ENCODE results near the gene LPP. TPM values are rescaled to one million over a fixed set of nuclear protein-coding genes. Genes with fewer than 3 reads are reported as not detected.

The LPP gene
- total RNA-seq, 3 donors from 2014 or later (not counting 1 experiment from before 2014, with no cell fraction given) = 137 to 163 (median 149) TPM

- no peak for TF ChIP-seq CTCF (IDR thresholded peaks at IDR 0.05)
- Mint-ChIP-seq H3K27ac (no peak overlapping the region), H3K4me3 (no peak overlapping the region), H3K9me3 (no peaks in the 10 kb centered on the region), H3K27me3 (ENCODE audit: low read depth in 2 of 2) (no peaks in the 10 kb centered on the region), H3K36me3 (no peaks in the 10 kb centered on the region), H3K4me1 (peaks cover 11 to 18% of the 10 kb centered on the region in 2 donors)
- no peaks in the 10 kb centered on the region for H3K36me3 ChIP-seq (ENCODE audit: control insufficient read depth, insufficient read depth, low read length)
- no peak overlapping the region for H3K27ac ChIP-seq (ENCODE audit: low read length)
- no peak overlapping the region for H3K4me3 ChIP-seq (ENCODE audit: low read length)
- no peaks in the 10 kb centered on the region for H3K9me3 ChIP-seq (ENCODE audit: control insufficient read depth, insufficient read depth, low read length)
- WGBS (ENCODE audit: insufficient coverage) = 91% methylated on average over 2 of the region's 2 CpGs
- no peak for ATAC-seq
- H3K27me3 ChIP-seq (ENCODE audit: control insufficient read depth, insufficient read depth, low read length) = no peaks in the 10 kb centered on the region
- intact Hi-C loops (cut with micrococcal nuclease) = no loop called here
- no peaks in the 10 kb centered on the region for H3K4me1 ChIP-seq (ENCODE audit: control insufficient read depth, insufficient read depth, low read length)
- DNase-seq = no peak
These were observed 632.5 kb downstream of the LPP start for GRCh38 chr3:188786424-188786823.

- H3K27ac Mint-ChIP-seq = no peak overlapping the region
These were observed 634.7 kb downstream of the LPP start for GRCh38 chr3:188788621-188789081.

GRCh38 chr3:188789251-188789650, 635.3 kb downstream of the LPP start:
- no peaks in the 10 kb centered on the region for H3K9me3 Mint-ChIP-seq
- H3K9me3 ChIP-seq (ENCODE audit: control insufficient read depth, insufficient read depth, low read length) = no peaks in the 10 kb centered on the region
- H3K27me3 ChIP-seq (ENCODE audit: control insufficient read depth, insufficient read depth, low read length) = no peaks in the 10 kb centered on the region
- H3K36me3 Mint-ChIP-seq = no peaks in the 10 kb centered on the region
- no peak overlapping the region for H3K4me3 Mint-ChIP-seq
- intact Hi-C loops (cut with micrococcal nuclease) = no loop called here
- no peak overlapping the region for H3K4me3 ChIP-seq (ENCODE audit: low read length)
- H3K27me3 Mint-ChIP-seq (ENCODE audit: low read depth in 2 of 2) = no peaks in the 10 kb centered on the region
- H3K27ac Mint-ChIP-seq = no peak overlapping the region
- WGBS (ENCODE audit: insufficient coverage) = 92% methylated on average over 4 of the region's 4 CpGs
- no peaks in the 10 kb centered on the region for H3K36me3 ChIP-seq (ENCODE audit: control insufficient read depth, insufficient read depth, low read length)
- no peak overlapping the region for H3K27ac ChIP-seq (ENCODE audit: low read length)
- DNase-seq (no peak), ATAC-seq (no peak)
- TF ChIP-seq CTCF (IDR thresholded peaks at IDR 0.05) = no peak
- H3K4me1 ChIP-seq (ENCODE audit: control insufficient read depth, insufficient read depth, low read length) = no peaks in the 10 kb centered on the region
- peaks cover 0 to 23% of the 10 kb centered on the region in 2 donors for H3K4me1 Mint-ChIP-seq

More at GRCh38 chr3:188788621-188789081, 634.7 kb downstream of the LPP start:
- Histone ChIP-seq H3K27me3 (ENCODE audit: control insufficient read depth, insufficient read depth, low read length) (no peaks in the 10 kb centered on the region), H3K27ac (ENCODE audit: low read length) (no peak overlapping the region), H3K4me1 (ENCODE audit: control insufficient read depth, insufficient read depth, low read length) (no peaks in the 10 kb centered on the region), H3K4me3 (ENCODE audit: low read length) (no peak overlapping the region), H3K36me3 (ENCODE audit: control insufficient read depth, insufficient read depth, low read length) (no peaks in the 10 kb centered on the region), H3K9me3 (ENCODE audit: control insufficient read depth, insufficient read depth, low read length) (no peaks in the 10 kb centered on the region)
- H3K4me1 Mint-ChIP-seq = peaks cover 0 to 23% of the 10 kb centered on the region in 2 donors
- DNase-seq (peak in 1 of 2 donors; percentile 64), ATAC-seq (peak; percentile 43 to 61 (median 57))
- H3K4me3 Mint-ChIP-seq = no peak overlapping the region
- intact Hi-C loops (cut with micrococcal nuclease) = no loop called here
- no peaks in the 10 kb centered on the region for H3K9me3 Mint-ChIP-seq
- H3K27me3 Mint-ChIP-seq (ENCODE audit: low read depth in 2 of 2) = no peaks in the 10 kb centered on the region
- WGBS (ENCODE audit: insufficient coverage) = 51% methylated on average over 5 of the region's 5 CpGs
- no peak for TF ChIP-seq CTCF (IDR thresholded peaks at IDR 0.05)
- no peaks in the 10 kb centered on the region for H3K36me3 Mint-ChIP-seq

GRCh38 chr3:188791311-188791710, 637.4 kb downstream of the LPP start:
- H3K4me1 Mint-ChIP-seq = peaks cover 4 to 23% of the 10 kb centered on the region in 2 donors
- 99% methylated on average over 4 of the region's 4 CpGs for WGBS (ENCODE audit: insufficient coverage)

More at GRCh38 chr3:188791311-188791710, 637.4 kb downstream of the LPP start:
- TF ChIP-seq CTCF (IDR thresholded peaks at IDR 0.05) = no peak
- no peak for DNase-seq
- Histone ChIP-seq H3K36me3 (ENCODE audit: control insufficient read depth, insufficient read depth, low read length) (no peaks in the 10 kb centered on the region), H3K4me1 (ENCODE audit: control insufficient read depth, insufficient read depth, low read length) (no peaks in the 10 kb centered on the region), H3K27me3 (ENCODE audit: control insufficient read depth, insufficient read depth, low read length) (no peaks in the 10 kb centered on the region), H3K27ac (ENCODE audit: low read length) (no peak overlapping the region), H3K9me3 (ENCODE audit: control insufficient read depth, insufficient read depth, low read length) (no peaks in the 10 kb centered on the region), H3K4me3 (ENCODE audit: low read length) (no peak overlapping the region)
- Mint-ChIP-seq H3K9me3 (no peaks in the 10 kb centered on the region), H3K36me3 (no peaks in the 10 kb centered on the region), H3K4me3 (no peak overlapping the region), H3K27ac (peak overlapping the region in 1 of 2 donors; percentile 1), H3K27me3 (ENCODE audit: low read depth in 2 of 2) (no peaks in the 10 kb centered on the region)
- ATAC-seq = no peak
- intact Hi-C loops (cut with micrococcal nuclease) = no loop called here
